ENCODE measurements around the gene SLC2A11.

GRCh38 chr22:23846081-23846469 is 11.6 kb upstream of the SLC2A11 start:
- TF ChIP-seq CTCF (IDR thresholded peaks at IDR 0.05 in 2 of 3, conservative IDR thresholded peaks at IDR 0.05 in 1 of 3; ENCODE audit: control insufficient read depth in 2 of 3, extremely low read depth in 1 of 3, insufficient read depth in 1 of 3, low read depth in 3 of 3, low read length in 3 of 3) (no peak), MAX (IDR thresholded peaks at IDR 0.05; ENCODE audit: low read depth, low read length) (no peak), ATF3 (IDR thresholded peaks at IDR 0.05; ENCODE audit: borderline replicate concordance, extremely low read depth, low read depth, low read length) (no peak), CEBPZ (IDR thresholded peaks at IDR 0.05; ENCODE audit: low read depth, low read length) (no peak), GABPA (IDR thresholded peaks at IDR 0.05; ENCODE audit: low read depth) (no peak), HDAC2 (IDR thresholded peaks at IDR 0.05) (no peak), LARP7 (IDR thresholded peaks at IDR 0.05) (no peak), KDM1A (IDR thresholded peaks at IDR 0.05; ENCODE audit: borderline replicate concordance) (no peak), FOXK2 (IDR thresholded peaks at IDR 0.05) (no peak), ATF2 (IDR thresholded peaks at IDR 0.05; ENCODE audit: low read length) (no peak), POLR2AphosphoS5 (IDR thresholded peaks at IDR 0.05; ENCODE audit: low read length) (no peak)

Data from GM12878 (cell line).